Fibroblast of lung (primary cell): ENCODE measurements around the gene ADCY2. TPM values are rescaled to one million over a fixed set of nuclear protein-coding genes. Genes with fewer than 3 reads are reported as not detected.

Source experiments
- DNase-seq, 2 donors: peaks; one replicate each; pipeline versions ENCODE4 v3.0.0 to v3.0.0-alpha.2; 2010; ENCODE audit warnings: low read depth in 2 of 2
- H2AFZ ChIP-seq: 2 replicates; pipeline ENCODE4 v1.5.1; 2012; ENCODE audit warnings: low read length, control low read depth, inconsistent platforms
- H3K27ac ChIP-seq: 2 replicates; pipeline ENCODE4 v1.5.1; 2011; ENCODE audit warnings: low read length, control low read depth; ENCODE audit not compliant: insufficient read depth
- H3K27me3 ChIP-seq: 2 replicates; pipeline ENCODE4 v1.5.1; 2011; ENCODE audit warnings: mild to moderate bottlenecking, low read length; ENCODE audit not compliant: control insufficient read depth, insufficient read depth
- H3K36me3 ChIP-seq: 2 replicates; pipeline ENCODE4 v1.5.1; 2011; ENCODE audit warnings: low read length; ENCODE audit not compliant: control insufficient read depth, insufficient read depth
- H3K4me1 ChIP-seq: 2 replicates; pipeline ENCODE4 v1.5.1; 2011; ENCODE audit warnings: low read length; ENCODE audit not compliant: control insufficient read depth, insufficient read depth; ENCODE audit errors: extremely low read depth
- H3K4me2 ChIP-seq: 2 replicates; pipeline ENCODE4 v1.5.1; 2011; ENCODE audit warnings: low read length, control low read depth; ENCODE audit not compliant: insufficient read depth; ENCODE audit errors: extremely low read depth
- H3K4me3 ChIP-seq, 4 experiments: fragments of 200-600 bp in 1 of 4; sonication (generic) in 1 of 4; replicated peaks in 1 of 4; 2 replicates each; pipeline ENCODE4 v1.5.1; 2011 to 2016; ENCODE audit warnings: low read length in 4 of 4, low read depth in 3 of 4, mild to moderate bottlenecking in 3 of 4, control low read depth in 2 of 4, inconsistent platforms in 1 of 4, mixed read lengths in 1 of 4; ENCODE audit not compliant: insufficient read depth in 1 of 4; ENCODE audit errors: control extremely low read depth in 1 of 4
- H3K79me2 ChIP-seq: 2 replicates; pipeline ENCODE4 v1.5.1; 2012; ENCODE audit warnings: mild to moderate bottlenecking, low read length, inconsistent platforms; ENCODE audit not compliant: control insufficient read depth, insufficient read depth
- H3K9ac ChIP-seq: 2 replicates; pipeline ENCODE4 v1.5.1; 2011; ENCODE audit warnings: mild to moderate bottlenecking, low read length, control low read depth; ENCODE audit not compliant: insufficient read depth
- H3K9me3 ChIP-seq: 2 replicates; pipeline ENCODE4 v1.5.1; 2012; ENCODE audit warnings: low read depth, low read length; ENCODE audit not compliant: control insufficient read depth, insufficient read depth
- H4K20me1 ChIP-seq: 2 replicates; pipeline ENCODE4 v1.5.1; 2011; ENCODE audit warnings: low read length; ENCODE audit not compliant: control insufficient read depth, insufficient read depth; ENCODE audit errors: extremely low read depth
- CTCF ChIP-seq, 2 donors: IDR thresholded peaks in 1 of 2; conservative IDR thresholded peaks in 1 of 2; 1 replicate in 1 of 2; 2 replicates in 1 of 2; pipeline ENCODE4 v1.5.1; 2011 to 2012; ENCODE audit warnings: low read length in 2 of 2, control low read depth in 1 of 2, inconsistent platforms in 1 of 2, low read depth in 1 of 2, mild to moderate bottlenecking in 1 of 2
- EZH2 ChIP-seq: IDR thresholded peaks from 2 replicates; pipeline ENCODE4 v1.5.1; 2012; ENCODE audit warnings: low read length, control low read depth, mild to moderate bottlenecking; ENCODE audit errors: missing control alignments
- polyA plus RNA-seq, 2 donors: library from polyadenylated mRNA; depleted of rRNA in 1 of 2; stranded (reverse) in 1 of 2; unstranded in 1 of 2; fragments of >200 nt; gene quantifications; 2 replicates each; pipeline ENCODE4 v1.2.1, GENCODE V29; 2011 to 2012; ENCODE audit warnings: missing spikeins in 1 of 2
- total RNA-seq: library from RNA; depleted of rRNA; stranded (reverse); fragments of >200 nt; gene quantifications from 2 replicates; pipeline ENCODE4 v1.2.1, GENCODE V29; 2014

Gene ADCY2
- total and polyA plus RNA-seq, 2 donors (not counting 1 experiment from before 2014, with no cell fraction given), result under 0.01 to 0.05 TPM

GRCh38 chr5:7867260-7867659 lies 471.3 kb downstream of the ADCY2 start:
- peaks cover 47% of the 10 kb centered on the region for H3K79me2 ChIP-seq
- peaks cover 2% of the 10 kb centered on the region for H3K4me1 ChIP-seq
- H3K9me3 ChIP-seq, result no peaks in the 10 kb centered on the region
- no peak overlapping the region for H3K27ac ChIP-seq
- H2AFZ ChIP-seq, result no peak overlapping the region
- peak overlapping the region; percentile 96 for H3K4me2 ChIP-seq
- peaks cover 1% of the 10 kb centered on the region for H3K36me3 ChIP-seq
- TF ChIP-seq CTCF (conservative IDR thresholded peaks at IDR 0.05 in 1 of 2, IDR thresholded peaks at IDR 0.05 in 1 of 2; ENCODE audit: low read depth in 1 of 2, low read length in 2 of 2) (no peak), EZH2 (no peak)
- DNase-seq, result no peak
- H4K20me1 ChIP-seq, result no peaks in the 10 kb centered on the region
- no peaks in the 10 kb centered on the region for H3K27me3 ChIP-seq
- H3K4me3 ChIP-seq, result no peak overlapping the region
- H3K9ac ChIP-seq, result no peak overlapping the region

- Histone ChIP-seq H3K4me2 (peak overlapping the region; percentile 96), H3K27ac (peak overlapping the region; percentile 75), H3K27me3 (no peaks in the 10 kb centered on the region), H3K36me3 (peaks cover 1% of the 10 kb centered on the region), H2AFZ (peak overlapping the region; percentile 80), H3K9me3 (no peaks in the 10 kb centered on the region), H4K20me1 (no peaks in the 10 kb centered on the region), H3K4me3 (peak overlapping the region; percentile 68 to 96 (median 86)), H3K4me1 (peaks cover 2% of the 10 kb centered on the region), H3K79me2 (peaks cover 58% of the 10 kb centered on the region), H3K9ac (peak overlapping the region; percentile 77)
- no peak for TF ChIP-seq CTCF (conservative IDR thresholded peaks at IDR 0.05 in 1 of 2, IDR thresholded peaks at IDR 0.05 in 1 of 2; ENCODE audit: low read depth in 1 of 2, low read length in 2 of 2)
- no peak for DNase-seq
These were observed 472.5 kb downstream of the ADCY2 start for GRCh38 chr5:7868427-7868772.

GRCh38 chr5:7868773-7869473 lies 473.0 kb downstream of the ADCY2 start, which contains the start of the genes FASTKD3 and MTRR:
TSS of gene FASTKD3 (minus strand) at chr5:7869031. CDS start at chr5:7868083, 948 bp downstream.
TSS of gene MTRR (plus strand) at chr5:7869148. CDS start at chr5:7870795, 1,647 bp downstream.
- DNase-seq, result peak; percentile 93 to 94
- Histone ChIP-seq H3K4me1 (peaks cover 2% of the 10 kb centered on the region), H2AFZ (peak within 1 kb of the TSS; percentile 80), H3K4me3 (peak within 1 kb of the TSS; percentile 68 to 96 (median 86)), H3K36me3 (peaks cover 1% of the 10 kb centered on the region), H4K20me1 (no peaks in the 10 kb centered on the region), H3K9ac (peak within 1 kb of the TSS; percentile 77), H3K79me2 (peaks cover 58% of the 10 kb centered on the region), H3K27me3 (no peaks in the 10 kb centered on the region), H3K27ac (peak within 1 kb of the TSS; percentile 75), H3K9me3 (no peaks in the 10 kb centered on the region), H3K4me2 (peak within 1 kb of the TSS; percentile 96)
- TF ChIP-seq CTCF (conservative IDR thresholded peaks at IDR 0.05 in 1 of 2, IDR thresholded peaks at IDR 0.05 in 1 of 2; ENCODE audit: low read depth in 1 of 2, low read length in 2 of 2) (no peak), EZH2 (no peak)
